Loucy (cell line): ENCODE data around the gene PTAFR.

Experiments
- H2AFZ ChIP-seq: fragments of 200-600 bp; sonication (generic); 2 replicates; pipeline ENCODE4 v1.6.0; 2016; ENCODE audit warnings: antibody characterized with exemption, mild to moderate bottlenecking, low read length, moderate library complexity
- H3F3A ChIP-seq: fragments of 200-600 bp; 2 replicates; pipeline ENCODE4 v1.6.0; 2016; ENCODE audit warnings: antibody characterized with exemption, low read depth, mild to moderate bottlenecking
- H3K27me3 ChIP-seq: fragments of 200-600 bp; sonication (generic); 2 replicates; pipeline ENCODE4 v1.6.1; 2014; ENCODE audit warnings: low read length, mild to moderate bottlenecking; ENCODE audit not compliant: insufficient read depth, poor library complexity, severe bottlenecking
- H3K36me3 ChIP-seq: fragments of 200-600 bp; sonication (generic); 2 replicates; pipeline ENCODE4 v1.6.1; 2016; ENCODE audit warnings: low read length; ENCODE audit not compliant: insufficient read depth
- H3K4me1 ChIP-seq: fragments of 200-600 bp; sonication (generic); 2 replicates; pipeline ENCODE4 v1.5.1; 2014; ENCODE audit warnings: low read length, mild to moderate bottlenecking; ENCODE audit not compliant: insufficient read depth, poor library complexity, severe bottlenecking
- H3K4me2 ChIP-seq: fragments of 200-600 bp; sonication (generic); 2 replicates; pipeline ENCODE4 v1.6.0; 2014; ENCODE audit warnings: antibody characterized with exemption, low read length, low read depth, mild to moderate bottlenecking; ENCODE audit not compliant: poor library complexity, severe bottlenecking
- H3K4me3 ChIP-seq: fragments of 200-600 bp; sonication (generic); 2 replicates; pipeline ENCODE4 v1.5.1; 2014; ENCODE audit warnings: low read length, mild to moderate bottlenecking, mixed read lengths; ENCODE audit not compliant: poor library complexity, severe bottlenecking
- H3K79me2 ChIP-seq: fragments of 200-600 bp; sonication (generic); 2 replicates; pipeline ENCODE4 v1.6.1; 2014; ENCODE audit warnings: low read length; ENCODE audit not compliant: insufficient read depth
- H3K9ac ChIP-seq: fragments of 200-600 bp; sonication (generic); 2 replicates; pipeline ENCODE4 v1.6.0; 2014; ENCODE audit warnings: mild to moderate bottlenecking, low read depth, low read length, moderate library complexity; ENCODE audit not compliant: poor library complexity, severe bottlenecking
- H3K9me2 ChIP-seq: fragments of 200-600 bp; sonication (generic); replicated peaks from 2 replicates; pipeline ENCODE4 v1.6.1; 2016; ENCODE audit warnings: low read depth, low read length, mixed read lengths
- H3K9me3 ChIP-seq: fragments of 200-600 bp; sonication (generic); 2 replicates; pipeline ENCODE4 v1.6.1; 2014; ENCODE audit warnings: mild to moderate bottlenecking, antibody characterized with exemption, low read length, low read depth; ENCODE audit not compliant: insufficient read depth
- H4K20me1 ChIP-seq: fragments of 200-600 bp; sonication (generic); 2 replicates; pipeline ENCODE4 v1.6.0; 2014; ENCODE audit warnings: antibody characterized with exemption, low read length, mild to moderate bottlenecking; ENCODE audit not compliant: insufficient read depth, poor library complexity, severe bottlenecking
- CTCF ChIP-seq: fragments of 200-600 bp; sonication (generic); conservative IDR thresholded peaks from 2 replicates; pipeline ENCODE4 v1.5.1; 2014; ENCODE audit warnings: mild to moderate bottlenecking, antibody characterized with exemption, low read length
- EZH2phosphoT487 ChIP-seq: fragments of 200-600 bp; IDR thresholded peaks from 2 replicates; pipeline ENCODE4 v1.6.1; 2018; ENCODE audit warnings: antibody characterized with exemption, mild to moderate bottlenecking, moderate library complexity, borderline replicate concordance

PTAFR gene

GRCh38 chr1:28139025-28139712, 37.3 kb downstream of the PTAFR start:
- Histone ChIP-seq H4K20me1 (no peaks in the 10 kb centered on the region), H3K4me2 (no peak overlapping the region), H3K4me1 (peaks cover 6% of the 10 kb centered on the region), H3F3A (no peaks in the 10 kb centered on the region), H3K4me3 (no peak overlapping the region), H2AFZ (no peak overlapping the region), H3K36me3 (no peaks in the 10 kb centered on the region), H3K9me2 (no peaks in the 10 kb centered on the region), H3K9ac (no peak overlapping the region), H3K79me2 (no peaks in the 10 kb centered on the region), H3K9me3 (no peaks in the 10 kb centered on the region), H3K27me3 (no peaks in the 10 kb centered on the region)
- no peak for TF ChIP-seq EZH2phosphoT487
- TF ChIP-seq CTCF, result no peak

- no peaks in the 10 kb centered on the region for H3F3A ChIP-seq
- H3K4me2 ChIP-seq, result no peak overlapping the region
- H3K4me1 ChIP-seq, result peaks cover 6% of the 10 kb centered on the region
- H3K9me3 ChIP-seq, result no peaks in the 10 kb centered on the region
- peak overlapping the region; percentile 66; the same call in 1 of the 2 replicates for H2AFZ ChIP-seq
- no peaks in the 10 kb centered on the region for H3K27me3 ChIP-seq
- H3K4me3 ChIP-seq, result no peak overlapping the region
- no peaks in the 10 kb centered on the region for H4K20me1 ChIP-seq
- TF ChIP-seq CTCF (no peak), EZH2phosphoT487 (no peak)
- no peaks in the 10 kb centered on the region for H3K9me2 ChIP-seq
- H3K79me2 ChIP-seq, result no peaks in the 10 kb centered on the region
- no peaks in the 10 kb centered on the region for H3K36me3 ChIP-seq
- no peak overlapping the region for H3K9ac ChIP-seq
Measured at GRCh38 chr1:28136922-28137613, 39.4 kb downstream of the PTAFR start.

- no peaks in the 10 kb centered on the region for H3K36me3 ChIP-seq
- no peak overlapping the region for H3K4me2 ChIP-seq
Measured at GRCh38 chr1:28136169-28136921, 40.1 kb downstream of the PTAFR start.

More at GRCh38 chr1:28136169-28136921, 40.1 kb downstream of the PTAFR start:
- no peaks in the 10 kb centered on the region for H3K27me3 ChIP-seq
- H3K9me2 ChIP-seq, result no peaks in the 10 kb centered on the region
- H3K9me3 ChIP-seq, result no peaks in the 10 kb centered on the region
- no peaks in the 10 kb centered on the region for H4K20me1 ChIP-seq
- TF ChIP-seq CTCF, result no peak
- no peak for TF ChIP-seq EZH2phosphoT487
- no peak overlapping the region for H2AFZ ChIP-seq
- H3K79me2 ChIP-seq, result no peaks in the 10 kb centered on the region
- no peak overlapping the region for H3K4me3 ChIP-seq
- no peaks in the 10 kb centered on the region for H3F3A ChIP-seq
- H3K4me1 ChIP-seq, result peaks cover 6% of the 10 kb centered on the region
- H3K9ac ChIP-seq, result no peak overlapping the region
